ENCODE results near the gene HERC3. TPM values are rescaled to one million over a fixed set of nuclear protein-coding genes. Genes with fewer than 3 reads are reported as not detected.

Gene HERC3
- total and polyA plus RNA-seq, 3 donors from 2014 or later, result 8.1 to 15.7 (median 14.6) TPM

DNA sequence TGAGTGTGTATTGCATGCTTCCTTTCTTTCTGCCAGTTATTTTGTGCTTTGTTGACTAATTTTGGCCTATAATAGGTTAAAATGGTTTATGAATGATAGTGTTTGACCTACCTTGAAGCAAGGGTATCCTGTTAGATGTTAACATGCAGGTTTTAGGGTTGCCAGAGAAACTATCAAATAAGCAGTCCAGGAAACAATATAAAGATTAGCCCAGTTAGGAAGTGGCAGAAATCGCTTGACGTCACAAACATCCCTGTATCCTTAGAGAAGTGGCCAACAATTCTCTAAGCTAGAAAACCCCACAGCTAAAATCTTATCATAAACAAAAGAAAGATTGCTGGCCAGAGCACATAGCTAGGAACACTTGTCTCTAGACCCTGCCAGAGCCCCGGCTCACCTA lies 101.5 kb downstream of the HERC3 start:
- DNase-seq, result no peak
- Histone ChIP-seq H3K27me3 (no peaks in the 10 kb centered on the region), H3K36me3 (ENCODE audit: low read depth, missing control alignments) (no peaks in the 10 kb centered on the region), H3K27ac (no peak overlapping the region), H3K4me3 (no peak overlapping the region), H3K9me3 (no peaks in the 10 kb centered on the region), H3K4me1 (no peaks in the 10 kb centered on the region)
- WGBS, 2 donors, result 77 to 86% methylated on average over 3 of the region's 3 CpGs
- intact Hi-C loops (cut with DNase I; ENCODE audit: low total_unique reads), result no loop called here
- TF ChIP-seq CTCF (IDR thresholded peaks at IDR 0.05), result no peak
- TF ChIP-seq POLR2A (IDR thresholded peaks at IDR 0.05), result no peak

DNA sequence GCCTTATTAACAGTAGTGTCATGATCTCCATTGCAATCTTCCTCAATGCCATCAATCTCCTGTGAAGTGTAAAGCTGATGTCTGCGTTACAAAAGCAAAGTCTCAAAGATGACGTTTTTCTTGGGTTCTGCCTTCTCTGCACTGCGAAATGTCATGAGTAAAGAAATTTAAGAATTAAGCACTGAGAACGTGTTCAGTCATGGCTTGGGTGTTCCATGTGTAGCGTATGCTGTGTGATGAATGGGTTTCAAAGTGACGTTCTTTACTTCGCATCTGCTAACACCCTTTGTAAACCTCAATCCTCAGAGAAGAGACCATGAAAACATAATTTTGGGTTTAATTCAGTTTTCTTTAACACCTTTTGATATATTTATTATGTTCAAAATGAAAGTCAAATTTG lies 104.3 kb downstream of the HERC3 start:
- intact Hi-C loops (cut with DNase I; ENCODE audit: low total_unique reads), result no loop called here
- H3K27ac ChIP-seq, result peak overlapping the region in 1 of 2 donors; percentile 86

DNA sequence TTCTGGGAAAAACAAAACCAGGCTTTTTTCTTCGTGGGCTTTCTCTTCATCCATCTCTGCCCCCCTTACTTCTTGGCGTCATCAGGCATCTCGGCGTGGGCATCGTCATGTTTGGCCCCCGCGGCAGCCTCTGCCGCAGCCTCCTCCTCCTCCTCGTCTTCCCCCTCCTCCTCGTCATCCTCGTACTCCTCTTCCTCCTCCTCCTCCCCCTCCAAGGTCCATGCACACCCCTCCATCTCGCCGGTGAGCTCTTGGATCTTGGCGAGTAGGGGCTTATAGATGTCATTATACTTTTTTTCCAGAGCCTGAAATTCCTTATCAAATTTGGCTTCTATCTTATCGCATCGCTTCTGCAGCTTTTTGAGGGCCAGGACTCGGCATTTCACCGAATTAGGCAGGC lies 104.9 kb downstream of the HERC3 start:
- Histone ChIP-seq H3K36me3 (ENCODE audit: low read depth, missing control alignments) (no peaks in the 10 kb centered on the region), H3K27me3 (no peaks in the 10 kb centered on the region), H3K9me3 (no peaks in the 10 kb centered on the region), H3K4me1 (no peaks in the 10 kb centered on the region), H3K27ac (peak overlapping the region; percentile 70 to 86), H3K4me3 (peak overlapping the region; percentile 53 to 80)
- 25 to 41% methylated on average over 18 of the region's 18 CpGs for WGBS, 2 donors
- TF ChIP-seq CTCF (IDR thresholded peaks at IDR 0.05) (no peak), POLR2A (IDR thresholded peaks at IDR 0.05) (no peak)
- intact Hi-C loops (cut with DNase I; ENCODE audit: low total_unique reads), result no loop called here
- DNase-seq, result peak; percentile 45

More for the DNA sequence above, 104.3 kb downstream of the HERC3 start:
- Histone ChIP-seq H3K27me3 (no peaks in the 10 kb centered on the region), H3K36me3 (ENCODE audit: low read depth, missing control alignments) (no peaks in the 10 kb centered on the region), H3K9me3 (no peaks in the 10 kb centered on the region), H3K4me1 (no peaks in the 10 kb centered on the region), H3K4me3 (peak overlapping the region in 1 of 2 donors; percentile 53)
- WGBS, 2 donors, result 43 to 45% methylated on average over 7 of the region's 7 CpGs
- DNase-seq, result no peak
- TF ChIP-seq POLR2A (IDR thresholded peaks at IDR 0.05), result no peak
- no peak for TF ChIP-seq CTCF (IDR thresholded peaks at IDR 0.05)

GRCh38 chr4:88697588-88698329 lies 105.5 kb downstream of the HERC3 start, which contains the start of gene NAP1L5:
Gene NAP1L5, minus strand, starts transcription at chr4:88697829. Its CDS starts 75 bp downstream, at chr4:88697754.
- TF ChIP-seq CTCF (IDR thresholded peaks at IDR 0.05) (no peak), POLR2A (IDR thresholded peaks at IDR 0.05) (no peak)
- H3K9me3 ChIP-seq, result no peaks in the 10 kb centered on the region
- no peaks in the 10 kb centered on the region for H3K4me1 ChIP-seq
- peak; percentile 81 for DNase-seq
- no peaks in the 10 kb centered on the region for H3K36me3 ChIP-seq (ENCODE audit: low read depth, missing control alignments)
- H3K27ac ChIP-seq, result peak within 1 kb of the TSS; percentile 70 to 86
- H3K4me3 ChIP-seq, result peak within 1 kb of the TSS; percentile 53 to 80
- no peaks in the 10 kb centered on the region for H3K27me3 ChIP-seq
- intact Hi-C loops (cut with DNase I; ENCODE audit: low total_unique reads), result no loop called here
- WGBS, 2 donors, result 56 to 67% methylated on average over 38 to 40 of the region's 40 CpGs

GRCh38 chr4:88698519-88698918 lies 106.2 kb downstream of the HERC3 start:
- intact Hi-C loops (cut with DNase I; ENCODE audit: low total_unique reads), result no loop called here
- Histone ChIP-seq H3K27ac (peak overlapping the region in 1 of 2 donors; percentile 70), H3K4me3 (peak overlapping the region in 1 of 2 donors; percentile 80), H3K9me3 (no peaks in the 10 kb centered on the region), H3K27me3 (no peaks in the 10 kb centered on the region), H3K4me1 (no peaks in the 10 kb centered on the region), H3K36me3 (ENCODE audit: low read depth, missing control alignments) (no peaks in the 10 kb centered on the region)
- 65 to 80% methylated on average over 7 of the region's 7 CpGs for whole genome bisulfite sequencing, 2 donors
- DNase-seq, result no peak
- TF ChIP-seq POLR2A (IDR thresholded peaks at IDR 0.05) (no peak), CTCF (IDR thresholded peaks at IDR 0.05) (no peak)

All from testis (tissue), 3 donors.